OCI-LY7 (cell line): ENCODE results near the gene TFF2. TPM values are rescaled to one million over a fixed set of nuclear protein-coding genes. Genes with fewer than 3 reads are reported as not detected.
A peak's percentile ranks its signal among the peaks of the same experiment; 100 is the strongest.

ENCODE experiments used
- BruUV-seq: library from RNA; stranded (reverse); fragments of 400-500 nt; replicated peaks from 2 replicates; lab custom pipeline; 2021; lab: Mats Ljungman, UMichigan
- CTCF ChIA-PET: fragments of 300-600 bp; sonication (Branson Sonifier 250); formaldehyde crosslinking; loops from one replicate; lab custom pipeline; 2022; ENCODE audit warnings: antibody characterized with exemption; ENCODE audit not compliant: unreplicated experiment; lab: Charles Lee
- POLR2A ChIA-PET: fragments of 300-600 bp; sonication (Branson Sonifier 250); formaldehyde crosslinking; loops from one replicate; lab custom pipeline; 2022; ENCODE audit warnings: antibody characterized with exemption; lab: Charles Lee
- DNase-seq: peaks from one replicate; pipeline ENCODE4 v3.0.0-alpha.2; 2015; ENCODE audit warnings: low spot score
- H2AFZ ChIP-seq: fragments of 200-600 bp; sonication (generic), shearing (Covaris generic); 2 replicates; pipeline ENCODE4 v1.6.1; 2014; ENCODE audit warnings: mild to moderate bottlenecking, antibody characterized with exemption, low read length, moderate library complexity
- H3K27ac ChIP-seq: fragments of 200-600 bp; sonication (generic); 2 replicates; pipeline ENCODE4 v1.5.1; 2014; ENCODE audit warnings: mixed run types, low read depth, mild to moderate bottlenecking, moderate library complexity, low read length, inconsistent platforms; ENCODE audit not compliant: poor library complexity, severe bottlenecking
- H3K36me3 ChIP-seq: fragments of 200-600 bp; sonication (generic); 2 replicates; pipeline ENCODE4 v1.6.1; 2014; ENCODE audit warnings: mild to moderate bottlenecking, antibody characterized with exemption, low read length, moderate library complexity, mixed read lengths; ENCODE audit not compliant: insufficient read depth
- H3K4me1 ChIP-seq: fragments of 200-600 bp; sonication (generic); 2 replicates; pipeline ENCODE4 v1.5.1; 2014; ENCODE audit warnings: mild to moderate bottlenecking, low read length; ENCODE audit not compliant: insufficient read depth, poor library complexity, severe bottlenecking
- H3K4me2 ChIP-seq: fragments of 200-600 bp; sonication (generic); 2 replicates; pipeline ENCODE4 v1.6.1; 2014; ENCODE audit warnings: mild to moderate bottlenecking, low read length
- H3K4me3 ChIP-seq: fragments of 200-600 bp; sonication (generic); 2 replicates; pipeline ENCODE4 v1.5.1; 2014; ENCODE audit warnings: mild to moderate bottlenecking, low read depth, low read length; ENCODE audit not compliant: poor library complexity, severe bottlenecking
- H3K79me2 ChIP-seq: fragments of 200-600 bp; sonication (generic); 2 replicates; pipeline ENCODE4 v1.6.1; 2016; ENCODE audit warnings: low read depth, mild to moderate bottlenecking, low read length, moderate library complexity, mixed read lengths; ENCODE audit not compliant: insufficient read depth
- H3K9me2 ChIP-seq: fragments of 200-600 bp; sonication (generic); 2 replicates; pipeline ENCODE4 v1.6.1; 2016; ENCODE audit warnings: mild to moderate bottlenecking, low read length, mixed read lengths; ENCODE audit not compliant: insufficient read depth
- H3K9me3 ChIP-seq: fragments of 200-600 bp; sonication (generic); 2 replicates; pipeline ENCODE4 v1.6.1; 2014; ENCODE audit warnings: mild to moderate bottlenecking, mixed run types, low read length, mixed read lengths
- H4K20me1 ChIP-seq: fragments of 200-600 bp; sonication (generic); 2 replicates; pipeline ENCODE4 v1.6.1; 2014; ENCODE audit warnings: mild to moderate bottlenecking, antibody characterized with exemption, low read length, moderate library complexity, mixed read lengths; ENCODE audit not compliant: insufficient read depth
- EZH2phosphoT487 ChIP-seq: fragments of 200-600 bp; sonication (generic); IDR thresholded peaks from 2 replicates; pipeline ENCODE4 v1.6.1; 2018; ENCODE audit warnings: low read depth, borderline replicate concordance, mild to moderate bottlenecking, mixed run types, antibody characterized with exemption, low read length, moderate library complexity, mixed read lengths
- intact Hi-C: fragments of 100-400 bp; cut with micrococcal nuclease; formaldehyde crosslinking; loops from one replicate; pipeline ENCODE4 v1.10.0; 2022; ENCODE audit not compliant: unreplicated experiment
- total RNA-seq, 2 experiments: library from RNA; depleted of rRNA in 1 of 2; stranded (reverse); fragments of >200 nt in 1 of 2; shearing (Covaris generic) in 1 of 2; gene quantifications; 2 replicates each; pipeline ENCODE4 v1.2.3, GENCODE V29; 2014 to 2022
- TF ChIP-seq, protein P1 (sequence below): fragments of 200-600 bp; sonication (generic); conservative IDR thresholded peaks from 2 replicates; pipeline ENCODE4 v1.5.1; 2014; ENCODE audit warnings: mild to moderate bottlenecking, antibody characterized with exemption, low read length, moderate library complexity, mixed read lengths

The TFF2 gene
- total RNA-seq, 2 experiments from 2014 or later, result not detected

DNA sequence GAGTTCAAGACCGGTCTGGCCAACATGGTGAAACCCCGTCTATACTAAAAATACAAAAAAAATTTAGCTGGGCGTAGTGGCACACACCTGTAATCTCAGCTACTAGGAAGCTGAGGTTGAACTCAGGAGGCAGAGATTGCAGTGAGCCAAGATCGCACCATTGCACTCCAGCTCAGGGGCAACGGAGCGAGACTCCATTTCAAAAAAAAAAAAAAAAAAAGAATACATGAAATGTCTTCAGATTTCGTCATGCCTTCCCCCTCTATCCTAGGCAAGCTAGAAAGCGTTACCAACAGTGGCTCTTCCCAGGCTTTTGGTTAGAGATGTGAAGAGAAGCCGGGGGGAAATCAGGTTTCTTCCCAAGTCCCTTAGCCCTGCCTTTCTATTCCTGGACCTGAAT is 11.9 kb upstream of the TFF2 start:
- Histone ChIP-seq H2AFZ (no peak overlapping the region), H3K79me2 (no peaks in the 10 kb centered on the region), H3K4me2 (peak overlapping the region; percentile 18; the same call in 1 of the 2 replicates), H3K4me1 (peaks cover 26% of the 10 kb centered on the region), H3K36me3 (no peaks in the 10 kb centered on the region), H3K9me3 (0 out of 2 replicates have a peak, but pooled peaks cover 8% of the 10 kb centered on the region), H3K9me2 (no peaks in the 10 kb centered on the region), H3K4me3 (no peak overlapping the region), H3K27ac (no peak overlapping the region), H4K20me1 (no peaks in the 10 kb centered on the region)
- no TSS peak for BruUV-seq
- POLR2A ChIA-PET, result interaction anchor here (0.5 to 1.5 kb wide), 4 partner anchors 20 to 595 kb away, joined by 3 to 4 read pairs (median 3); no protein-coding TSS in a partner anchor
- CTCF ChIA-PET, result no interaction called here
- TF ChIP-seq, protein P1, sequence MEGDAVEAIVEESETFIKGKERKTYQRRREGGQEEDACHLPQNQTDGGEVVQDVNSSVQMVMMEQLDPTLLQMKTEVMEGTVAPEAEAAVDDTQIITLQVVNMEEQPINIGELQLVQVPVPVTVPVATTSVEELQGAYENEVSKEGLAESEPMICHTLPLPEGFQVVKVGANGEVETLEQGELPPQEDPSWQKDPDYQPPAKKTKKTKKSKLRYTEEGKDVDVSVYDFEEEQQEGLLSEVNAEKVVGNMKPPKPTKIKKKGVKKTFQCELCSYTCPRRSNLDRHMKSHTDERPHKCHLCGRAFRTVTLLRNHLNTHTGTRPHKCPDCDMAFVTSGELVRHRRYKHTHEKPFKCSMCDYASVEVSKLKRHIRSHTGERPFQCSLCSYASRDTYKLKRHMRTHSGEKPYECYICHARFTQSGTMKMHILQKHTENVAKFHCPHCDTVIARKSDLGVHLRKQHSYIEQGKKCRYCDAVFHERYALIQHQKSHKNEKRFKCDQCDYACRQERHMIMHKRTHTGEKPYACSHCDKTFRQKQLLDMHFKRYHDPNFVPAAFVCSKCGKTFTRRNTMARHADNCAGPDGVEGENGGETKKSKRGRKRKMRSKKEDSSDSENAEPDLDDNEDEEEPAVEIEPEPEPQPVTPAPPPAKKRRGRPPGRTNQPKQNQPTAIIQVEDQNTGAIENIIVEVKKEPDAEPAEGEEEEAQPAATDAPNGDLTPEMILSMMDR, result no peak
- TF ChIP-seq EZH2phosphoT487, result no peak
- DNase-seq, result peak; percentile 57
- intact Hi-C loops, result loop anchor here (10.0 kb wide), 1 partner anchor 92 kb away; no protein-coding TSS in a partner anchor

DNA sequence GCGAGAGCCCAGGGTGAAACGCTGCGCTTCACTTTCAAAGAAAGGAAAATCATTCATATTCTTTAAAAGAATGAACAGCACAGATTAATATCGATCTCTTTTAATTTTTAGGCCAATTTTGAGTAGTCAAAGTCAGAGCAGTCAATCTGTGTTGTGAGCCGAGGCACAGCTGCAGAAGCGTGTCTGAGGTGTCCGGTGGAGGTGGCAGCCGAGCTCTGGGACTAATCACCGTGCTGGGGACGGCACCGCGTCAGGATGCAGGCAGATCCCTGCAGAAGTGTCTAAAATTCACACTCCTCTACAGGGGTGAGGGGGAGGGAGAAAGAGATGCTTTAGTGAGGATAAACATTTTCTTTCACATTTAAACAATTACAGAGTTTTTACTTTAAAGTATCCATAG is 11.4 kb upstream of the TFF2 start:
- CTCF ChIA-PET, result no interaction called here

More for the DNA sequence above, 11.4 kb upstream of the TFF2 start:
- Histone ChIP-seq H4K20me1 (no peaks in the 10 kb centered on the region), H3K9me2 (no peaks in the 10 kb centered on the region), H3K9me3 (0 out of 2 replicates have a peak, but pooled peaks cover 8% of the 10 kb centered on the region), H3K4me3 (no peak overlapping the region), H2AFZ (no peak overlapping the region), H3K4me2 (peak overlapping the region; percentile 18), H3K79me2 (no peaks in the 10 kb centered on the region), H3K36me3 (no peaks in the 10 kb centered on the region), H3K4me1 (peaks cover 26% of the 10 kb centered on the region), H3K27ac (no peak overlapping the region)
- BruUV-seq, result no TSS peak
- TF ChIP-seq, protein P1, result no peak
- TF ChIP-seq EZH2phosphoT487, result no peak
- intact Hi-C loops, result loop anchor here (10.0 kb wide), 1 partner anchor 93 kb away; no protein-coding TSS in a partner anchor
- POLR2A ChIA-PET, result interaction anchor here (0.5 to 1.5 kb wide), 4 partner anchors 20 to 595 kb away, joined by 3 to 4 read pairs (median 3); no protein-coding TSS in a partner anchor
- no peak for DNase-seq
